Skeletal muscle satellite cell (primary cell): ENCODE data around the gene CRADD.

ENCODE experiments used
- H3K27me3 ChIP-seq: 2 replicates; pipeline ENCODE4 v1.7.0; 2013; ENCODE audit warnings: low read length; ENCODE audit not compliant: control insufficient read depth, insufficient read depth
- H3K36me3 ChIP-seq: 2 replicates; pipeline ENCODE4 v1.7.0; 2013; ENCODE audit warnings: mild to moderate bottlenecking, control low read depth, low read length; ENCODE audit not compliant: insufficient read depth
- H3K4me1 ChIP-seq: 2 replicates; pipeline ENCODE4 v1.7.0; 2013; ENCODE audit warnings: low read length; ENCODE audit not compliant: control insufficient read depth, insufficient read depth
- H3K4me2 ChIP-seq: 2 replicates; pipeline ENCODE4 v1.7.0; 2013; ENCODE audit warnings: mild to moderate bottlenecking, low read length
- H3K4me3 ChIP-seq: 2 replicates; pipeline ENCODE4 v1.7.0; 2013; ENCODE audit warnings: low read length
- H3K9ac ChIP-seq: 2 replicates; pipeline ENCODE4 v1.7.0; 2013; ENCODE audit warnings: mild to moderate bottlenecking, low read depth, low read length, moderate library complexity
- H3K9me3 ChIP-seq: replicated peaks from 2 replicates; pipeline ENCODE4 v1.7.0; 2013; ENCODE audit warnings: mild to moderate bottlenecking, control low read depth, low read length

Gene CRADD

DNA sequence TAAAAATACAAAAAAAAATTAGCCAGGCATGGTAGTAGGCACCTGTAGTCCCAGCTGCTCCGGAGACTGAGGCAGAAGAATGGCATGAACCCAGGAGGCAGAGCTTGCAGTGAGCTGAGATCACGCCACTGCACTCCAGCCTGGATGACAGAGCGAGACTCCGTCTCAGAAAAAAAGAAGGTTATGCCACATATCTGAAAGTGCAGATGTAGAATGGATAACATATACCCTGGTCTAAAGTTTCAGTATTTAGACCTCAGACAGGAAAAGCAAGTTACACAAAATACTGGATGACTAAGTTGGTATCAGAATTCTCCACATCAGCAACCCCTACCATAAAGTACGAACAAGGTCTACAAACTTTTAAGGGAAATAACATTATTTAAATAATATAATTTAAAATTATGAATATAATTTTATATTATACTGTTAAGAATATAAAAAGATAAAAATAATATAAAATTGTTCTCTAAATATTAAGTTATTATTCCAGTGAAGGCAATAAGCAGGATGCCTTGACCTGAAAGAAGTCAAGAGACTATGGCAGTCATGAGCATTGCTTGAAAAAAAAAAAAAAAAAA, 169.9 kb downstream of the CRADD start:
- Histone ChIP-seq H3K9ac (no peak overlapping the region), H3K27me3 (no peaks in the 10 kb centered on the region), H3K4me2 (no peak overlapping the region), H3K4me1 (no peaks in the 10 kb centered on the region), H3K4me3 (no peak overlapping the region), H3K36me3 (no peaks in the 10 kb centered on the region), H3K9me3 (no peaks in the 10 kb centered on the region)

DNA sequence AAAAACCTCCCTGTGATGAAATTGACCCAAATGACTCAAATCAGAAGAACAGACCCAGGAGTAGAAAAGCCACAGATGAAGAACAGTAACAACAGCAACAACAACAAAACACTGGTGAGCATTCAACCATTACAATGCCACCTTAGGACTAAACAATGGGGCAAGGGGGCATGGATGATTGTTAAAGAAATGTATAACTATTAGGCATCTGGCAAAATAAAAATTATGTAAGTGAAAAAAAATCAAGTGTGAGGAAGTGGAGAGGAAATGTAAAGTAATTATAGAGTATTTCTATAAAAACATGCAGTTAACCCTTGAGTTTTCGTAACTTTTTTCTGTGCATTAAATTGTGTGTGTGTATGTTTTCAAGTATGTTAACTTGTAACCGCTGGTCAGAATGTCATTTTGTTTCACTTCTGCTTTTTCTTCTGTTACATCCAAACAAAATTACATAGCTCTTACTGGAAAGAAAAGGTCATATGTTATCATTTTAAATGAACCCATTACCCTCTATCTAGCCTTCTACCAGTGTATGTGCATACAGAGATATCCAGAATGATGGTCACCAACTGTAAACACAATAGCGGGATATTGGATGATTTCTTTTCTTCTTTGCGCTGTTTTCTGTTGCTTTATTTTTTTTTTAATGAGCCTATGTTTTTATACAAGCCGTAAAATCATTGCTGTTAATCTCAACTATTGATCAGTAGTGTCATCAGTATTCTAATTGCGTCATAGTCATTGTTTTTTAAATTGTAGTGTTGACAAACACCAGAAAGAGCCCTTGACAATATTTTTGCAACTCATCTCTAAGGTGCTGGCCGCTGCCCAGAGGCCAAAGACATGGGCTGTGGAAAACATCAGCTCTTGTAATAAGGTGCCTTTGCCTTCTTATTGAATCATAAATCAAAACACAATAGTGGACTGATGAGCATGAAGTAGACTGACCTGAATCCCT, 170.6 kb downstream of the CRADD start:
- Histone ChIP-seq H3K4me1 (no peaks in the 10 kb centered on the region), H3K9me3 (no peaks in the 10 kb centered on the region), H3K4me3 (no peak overlapping the region), H3K27me3 (no peaks in the 10 kb centered on the region), H3K9ac (no peak overlapping the region), H3K36me3 (no peaks in the 10 kb centered on the region), H3K4me2 (no peak overlapping the region)

DNA sequence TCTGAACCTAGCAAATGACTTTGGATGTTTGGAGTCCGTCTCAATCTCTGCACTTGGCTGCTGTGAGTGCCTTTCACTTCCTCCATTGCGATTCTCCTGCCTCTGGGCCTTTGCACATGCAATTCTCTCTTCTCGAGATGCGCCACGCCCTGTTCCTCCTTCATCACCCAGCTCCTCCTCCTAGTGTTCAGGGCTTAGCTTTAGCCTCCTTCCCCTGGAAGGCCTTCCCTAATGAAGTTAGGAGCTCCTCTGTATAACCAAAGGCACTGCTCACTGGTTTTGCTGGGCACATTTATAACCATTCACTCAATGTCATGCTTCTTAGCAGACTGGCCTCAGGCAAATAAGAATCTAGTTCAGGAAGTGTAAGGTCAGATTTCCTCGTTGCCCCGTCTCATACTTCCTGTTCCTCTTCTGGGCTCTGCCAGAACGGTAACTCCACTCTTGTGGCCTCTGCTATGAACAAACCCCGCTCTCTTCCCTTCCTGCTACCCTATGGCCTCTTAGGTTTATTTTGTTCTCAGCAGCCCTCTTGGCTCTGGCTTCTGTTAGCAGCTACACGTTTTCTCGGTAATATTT, 171.4 kb downstream of the CRADD start:
- Histone ChIP-seq H3K9me3 (no peaks in the 10 kb centered on the region), H3K27me3 (no peaks in the 10 kb centered on the region), H3K36me3 (no peaks in the 10 kb centered on the region), H3K4me1 (no peaks in the 10 kb centered on the region), H3K4me3 (no peak overlapping the region), H3K9ac (no peak overlapping the region), H3K4me2 (no peak overlapping the region)

DNA sequence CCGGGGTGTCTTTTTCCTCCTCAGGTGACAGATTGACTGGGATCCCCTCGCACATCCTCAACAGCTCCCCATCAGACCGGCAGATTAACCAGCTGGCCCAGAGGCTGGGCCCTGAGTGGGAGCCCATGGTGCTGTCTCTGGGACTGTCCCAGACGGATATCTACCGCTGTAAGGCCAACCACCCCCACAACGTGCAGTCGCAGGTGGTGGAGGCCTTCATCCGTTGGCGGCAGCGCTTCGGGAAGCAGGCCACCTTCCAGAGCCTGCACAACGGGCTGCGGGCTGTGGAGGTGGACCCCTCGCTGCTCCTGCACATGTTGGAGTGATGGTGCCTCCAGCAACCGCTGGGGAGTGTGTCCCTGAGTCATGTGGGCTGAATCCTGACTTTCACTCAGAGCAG, 172.8 kb downstream of the CRADD start:
- H3K9ac ChIP-seq, result no peak overlapping the region
- H3K4me2 ChIP-seq, result no peak overlapping the region
- H3K9me3 ChIP-seq, result no peaks in the 10 kb centered on the region
- no peaks in the 10 kb centered on the region for H3K27me3 ChIP-seq
- H3K4me3 ChIP-seq, result no peak overlapping the region
- H3K36me3 ChIP-seq, result no peaks in the 10 kb centered on the region
- no peaks in the 10 kb centered on the region for H3K4me1 ChIP-seq

DNA sequence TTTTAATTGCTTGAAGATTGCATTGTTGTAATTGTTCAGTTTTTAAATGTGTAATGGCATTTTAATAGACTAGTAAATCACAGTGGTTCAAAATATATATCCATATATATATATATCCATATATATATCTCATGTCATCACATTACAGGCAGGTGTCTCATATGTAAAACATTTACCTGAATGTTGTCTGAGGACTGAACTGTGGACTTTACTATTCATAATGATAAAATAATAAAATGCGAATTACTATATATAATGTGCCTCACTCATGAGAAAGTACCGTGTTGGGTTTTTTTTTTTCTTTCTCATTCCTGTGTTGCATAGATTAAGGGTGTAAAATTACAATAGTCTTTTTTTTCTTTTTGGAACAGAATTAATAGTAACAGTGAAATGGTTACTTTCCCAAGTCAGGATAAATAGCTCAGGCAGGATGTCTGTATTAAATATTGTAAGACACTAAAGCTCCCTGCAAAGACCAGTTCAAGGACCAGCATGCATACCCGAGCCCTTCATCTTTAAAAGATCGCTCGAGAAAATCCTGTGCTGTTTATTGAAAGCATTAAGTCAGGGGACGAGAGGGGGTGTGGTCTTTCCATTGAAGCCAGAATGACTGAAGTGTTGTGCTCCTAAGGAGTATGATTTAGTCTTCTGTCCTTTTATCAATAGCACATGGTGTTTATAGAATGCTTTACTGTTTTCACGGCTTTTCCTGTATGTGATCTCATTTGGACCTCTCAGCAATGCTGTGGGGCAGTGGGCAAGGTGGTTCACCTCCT, 173.5 kb downstream of the CRADD start:
- no peaks in the 10 kb centered on the region for H3K9me3 ChIP-seq
- H3K4me2 ChIP-seq, result no peak overlapping the region
- H3K4me3 ChIP-seq, result no peak overlapping the region
- H3K4me1 ChIP-seq, result no peaks in the 10 kb centered on the region
- H3K9ac ChIP-seq, result no peak overlapping the region
- no peaks in the 10 kb centered on the region for H3K27me3 ChIP-seq
- H3K36me3 ChIP-seq, result no peaks in the 10 kb centered on the region

DNA sequence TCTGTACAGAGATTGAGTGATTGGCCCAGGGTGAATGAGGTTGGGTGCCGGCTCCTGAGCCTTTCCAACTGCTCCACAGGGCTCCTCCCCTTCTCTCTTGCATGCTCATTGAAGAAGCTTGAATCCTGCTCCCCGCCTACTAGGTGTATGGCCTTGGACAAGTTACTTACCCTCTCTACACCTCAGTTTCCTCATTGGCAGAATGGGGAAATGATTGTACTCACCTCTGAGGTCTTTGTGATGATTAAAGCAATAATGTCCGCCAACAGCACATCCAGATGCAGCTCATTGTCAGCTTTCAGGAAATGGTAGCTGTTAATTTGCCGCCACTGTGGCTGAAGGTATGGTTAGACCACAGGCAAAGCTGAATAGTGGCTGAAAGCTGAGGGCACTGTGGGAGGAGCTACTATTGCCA, 174.1 kb downstream of the CRADD start:
- Histone ChIP-seq H3K9me3 (no peaks in the 10 kb centered on the region), H3K4me1 (no peaks in the 10 kb centered on the region), H3K9ac (no peak overlapping the region), H3K4me3 (no peak overlapping the region), H3K27me3 (no peaks in the 10 kb centered on the region), H3K36me3 (no peaks in the 10 kb centered on the region), H3K4me2 (no peak overlapping the region)

DNA sequence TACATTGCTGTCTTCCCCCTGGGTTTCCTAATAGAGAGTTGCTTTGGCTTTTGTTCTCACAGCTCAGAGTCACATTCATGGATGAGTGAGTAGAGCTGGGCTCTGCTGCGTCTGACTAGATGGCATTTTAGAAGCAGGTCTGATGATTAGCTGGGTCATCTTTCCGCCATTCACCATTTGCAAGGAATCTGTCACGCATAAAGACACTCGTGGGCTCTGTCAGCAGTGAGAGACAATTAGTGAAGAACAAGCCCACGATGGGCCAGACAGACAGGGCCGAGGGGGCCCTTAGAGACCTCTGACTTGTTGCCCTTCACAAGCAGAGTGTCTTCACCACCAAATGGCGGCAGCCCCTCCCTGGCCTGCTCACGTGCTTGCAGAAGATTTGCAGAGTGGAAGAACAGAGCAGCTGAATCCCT, 175.0 kb downstream of the CRADD start:
- Histone ChIP-seq H3K4me2 (no peak overlapping the region), H3K9ac (no peak overlapping the region), H3K9me3 (no peaks in the 10 kb centered on the region), H3K27me3 (no peaks in the 10 kb centered on the region), H3K4me3 (no peak overlapping the region), H3K36me3 (no peaks in the 10 kb centered on the region), H3K4me1 (no peaks in the 10 kb centered on the region)

DNA sequence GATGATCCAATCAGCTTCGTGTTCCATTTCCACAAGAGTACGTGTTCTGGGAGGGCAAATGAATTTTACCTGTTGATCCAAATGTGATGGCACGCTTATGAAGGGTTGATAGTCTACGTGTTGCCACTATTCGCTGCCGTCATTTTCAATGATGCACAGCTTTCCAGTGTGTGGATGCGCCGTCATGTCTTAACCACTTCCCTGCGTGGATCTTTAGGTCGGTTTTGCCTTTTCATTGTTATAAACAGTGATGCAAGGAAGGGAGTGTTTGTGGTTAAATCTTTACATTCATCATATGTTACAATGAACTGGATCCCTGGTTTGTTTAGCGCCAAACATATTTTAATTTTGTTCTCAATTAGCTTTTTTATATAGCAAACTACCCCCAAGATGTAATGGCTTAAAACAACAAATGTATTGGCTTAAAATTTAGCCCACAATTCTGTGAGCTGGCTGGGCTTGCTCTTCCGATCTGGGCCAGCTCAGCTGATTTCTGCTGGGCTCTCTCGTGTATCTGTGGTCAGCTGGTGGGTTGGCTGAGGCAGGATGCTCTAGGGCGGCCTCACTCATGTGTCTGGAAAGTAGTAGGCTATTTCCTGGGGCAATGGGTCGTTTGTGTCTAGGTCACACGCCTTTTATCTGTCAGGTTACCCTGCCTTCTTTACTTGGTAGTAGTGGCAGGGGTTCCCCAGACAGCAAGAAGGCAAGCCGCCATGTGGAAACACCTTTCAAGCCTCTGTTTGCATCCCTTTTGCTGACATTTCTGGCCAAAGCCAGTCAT, 176.7 kb downstream of the CRADD start:
- no peaks in the 10 kb centered on the region for H3K36me3 ChIP-seq
- no peaks in the 10 kb centered on the region for H3K9me3 ChIP-seq
- H3K4me3 ChIP-seq, result no peak overlapping the region
- H3K4me2 ChIP-seq, result no peak overlapping the region
- no peaks in the 10 kb centered on the region for H3K4me1 ChIP-seq
- H3K27me3 ChIP-seq, result no peaks in the 10 kb centered on the region
- H3K9ac ChIP-seq, result no peak overlapping the region

DNA sequence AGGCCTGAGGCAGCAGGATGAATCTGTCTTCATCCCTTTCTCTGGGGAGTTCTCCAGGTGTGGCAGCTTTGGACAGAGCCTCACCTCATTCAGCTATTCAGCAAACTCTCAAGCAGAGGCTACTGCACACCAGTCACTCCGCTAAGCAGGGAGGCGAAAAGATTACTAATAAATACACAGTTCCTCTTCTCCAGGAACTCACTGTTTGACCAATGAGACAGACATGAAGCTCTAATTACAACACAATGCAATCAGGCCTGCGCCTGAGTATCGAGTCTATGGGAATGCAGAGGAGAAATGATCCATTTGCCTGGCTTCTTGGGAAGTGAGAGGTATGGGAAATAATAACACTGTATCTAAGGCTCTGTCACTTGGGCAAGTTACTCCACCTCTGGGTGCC, 178.1 kb downstream of the CRADD start:
- Histone ChIP-seq H3K4me1 (no peaks in the 10 kb centered on the region), H3K36me3 (no peaks in the 10 kb centered on the region), H3K4me3 (no peak overlapping the region), H3K9ac (no peak overlapping the region), H3K27me3 (no peaks in the 10 kb centered on the region), H3K4me2 (no peak overlapping the region), H3K9me3 (no peaks in the 10 kb centered on the region)

DNA sequence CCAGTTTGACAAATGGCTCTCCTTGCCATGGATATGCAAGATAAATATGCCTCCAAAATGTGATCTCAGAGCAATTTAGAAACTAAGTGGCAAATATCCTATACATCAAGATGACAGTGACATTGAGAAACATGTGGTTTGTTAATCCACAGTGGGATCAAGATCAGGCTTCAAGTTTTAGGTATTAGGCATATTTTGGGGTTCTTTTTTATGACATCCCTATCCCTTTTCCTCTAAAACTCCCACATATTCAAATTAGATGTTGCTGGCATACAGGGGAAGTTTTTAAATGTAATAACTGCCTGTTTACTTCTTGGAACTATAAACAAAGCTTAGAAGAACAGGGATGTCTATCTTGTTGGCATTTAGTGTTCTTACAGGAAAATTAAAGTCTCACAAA, 179.4 kb downstream of the CRADD start:
- no peaks in the 10 kb centered on the region for H3K4me1 ChIP-seq
- no peak overlapping the region for H3K4me2 ChIP-seq
- H3K36me3 ChIP-seq, result no peaks in the 10 kb centered on the region
- H3K27me3 ChIP-seq, result no peaks in the 10 kb centered on the region
- no peak overlapping the region for H3K9ac ChIP-seq
- H3K9me3 ChIP-seq, result no peaks in the 10 kb centered on the region
- H3K4me3 ChIP-seq, result no peak overlapping the region
